GM12878 (cell line): ENCODE measurements around the gene RINL. TPM values are rescaled to one million over a fixed set of nuclear protein-coding genes. Genes with fewer than 3 reads are reported as not detected.

ENCODE experiments used
- CHD4 ChIP-seq: fragments of 200-600 bp; sonication (generic); IDR thresholded peaks from 2 replicates; pipeline ENCODE4 v1.6.1; 2016; ENCODE audit warnings: mild to moderate bottlenecking
- CUX1 ChIP-seq: IDR thresholded peaks from 2 replicates; pipeline ENCODE4 v1.6.1; 2012; ENCODE audit warnings: improper control_type of control experiment, low read depth, low read length; ENCODE audit not compliant: insufficient replicate concordance
- EP300 ChIP-seq, 2 experiments: fragments of 150-350 bp in 1 of 2; IDR thresholded peaks; 2 replicates each; pipeline ENCODE4 v1.6.1; 2011 to 2012; ENCODE audit warnings: low read depth in 2 of 2, low read length in 2 of 2, borderline replicate concordance in 1 of 2, improper control_type of control experiment in 1 of 2, inconsistent platforms in 1 of 2; ENCODE audit not compliant: control insufficient read depth in 1 of 2
- HCFC1 ChIP-seq: fragments of 150-350 bp; IDR thresholded peaks from 2 replicates; pipeline ENCODE4 v1.6.1; 2014; ENCODE audit warnings: low read length
- HDAC6 ChIP-seq: fragments of 200-600 bp; sonication (generic); IDR thresholded peaks from one replicate; pipeline ENCODE4 v1.8.0; 2017; ENCODE audit warnings: antibody characterized with exemption; ENCODE audit not compliant: unreplicated experiment
- JUNB ChIP-seq: IDR thresholded peaks from 2 replicates; pipeline ENCODE4 v1.6.1; 2016; ENCODE audit warnings: antibody characterized with exemption, mild to moderate bottlenecking
- TCF7 ChIP-seq: IDR thresholded peaks from 2 replicates; pipeline ENCODE4 v1.6.1; 2014; ENCODE audit warnings: antibody characterized with exemption, borderline replicate concordance
- polyA plus RNA-seq, 11 experiments: library from polyadenylated mRNA; depleted of rRNA in 4 of 11; unstranded in 6 of 11; stranded (reverse) in 5 of 11; fragments of >200 nt; fragmentation: Nextera tagmentation in 4 of 11; fragmentation: Illumina TruSeq in 1 of 11; extraction: Ambion mirVana in 4 of 11; extraction: Trizol in 1 of 11; gene quantifications; 1 replicate in 1 of 11; 2 replicates in 10 of 11; pipeline versions ENCODE4 v1.2.1 to v1.2.3, GENCODE V29; 2011 to 2016; ENCODE audit warnings: inconsistent platforms in 2 of 11, missing spikeins in 2 of 11, low read depth in 1 of 11
- total RNA-seq, 4 experiments: library from RNA; depleted of rRNA in 3 of 4; stranded (reverse); fragments of >200 nt in 3 of 4; fragmentation: Illumina TruSeq in 1 of 4; extraction: Trizol in 1 of 4; gene quantifications; 2 replicates each; pipeline versions ENCODE4 v1.2.1 to v1.2.3, GENCODE V29; 2013 to 2021

The RINL gene
- total and polyA plus RNA-seq, 10 of the 15 experiments (the other 5 are each of a cell fraction or from before 2014, with no cell fraction given): 14.5 to 64.2 (median 47.6) TPM

GRCh38 chr19:38838208-38838985 is 39.7 kb downstream of the RINL start (continued):
- TF ChIP-seq EP300 (IDR thresholded peaks at IDR 0.05; ENCODE audit: borderline replicate concordance in 1 of 2, control insufficient read depth in 1 of 2, low read depth in 2 of 2, low read length in 2 of 2) (no peak), TCF7 (no peak), HDAC6 (no peak), CHD4 (no peak), CUX1 (no peak), HCFC1 (no peak), JUNB (no peak)
